Smooth muscle cell of the coronary artery (primary cell): ENCODE measurements around the gene EFHD2. TPM values are rescaled to one million over a fixed set of nuclear protein-coding genes. Genes with fewer than 3 reads are reported as not detected.

Experiments used
- total RNA-seq: library from RNA; depleted of rRNA; stranded (reverse); fragments of >200 nt; gene quantifications from 2 replicates; pipeline ENCODE4 v1.2.3, GENCODE V29; 2014; ENCODE audit warnings: low replicate concordance

Gene EFHD2
- total RNA-seq = 5.6 and 13.4 TPM in 2 replicates

GRCh38 chr1:15409388-15410222 is at the start of gene EFHD2:
TSS of gene EFHD2 (plus strand) at chr1:15409888. CDS start at chr1:15409972, 84 bp downstream.

GRCh38 chr1:15456313-15456954 is 46.7 kb downstream of the EFHD2 start, which contains the start of gene CELA2A:
TSS of gene CELA2A (plus strand) at chr1:15456732. CDS start at chr1:15456754, 22 bp downstream.

GRCh38 chr1:15475752-15476314 is 66.1 kb downstream of the EFHD2 start, which contains the start of gene CELA2B:
TSS of gene CELA2B (plus strand) at chr1:15476104. CDS start at chr1:15476126, 22 bp downstream.

Other genes with a start within 250 kb of the EFHD2 start
- gene FHAD1, start 162.7 kb upstream of the EFHD2 start, total RNA-seq = 0.35 TPM in 1 of 2 replicates, not detected in the other
- 0.15 TPM in 1 of 2 replicates, not detected in the other for gene CTRC, start 28.6 kb downstream of the EFHD2 start, total RNA-seq
- not detected in 2 replicates for gene CELA2A, start 46.8 kb downstream of the EFHD2 start, total RNA-seq
- gene CELA2B, start 66.2 kb downstream of the EFHD2 start, total RNA-seq = not detected in 2 replicates
- gene CASP9, start 114.3 kb downstream of the EFHD2 start, total RNA-seq = 3.8 and 3.9 TPM in 2 replicates
- 10.4 and 15.9 TPM in 2 replicates for gene DNAJC16, start 117.0 kb downstream of the EFHD2 start, total RNA-seq
- 0.23 and 0.53 TPM in 2 replicates for gene AGMAT, start 175.2 kb downstream of the EFHD2 start, total RNA-seq
- 8.4 and 14.0 TPM in 2 replicates for gene DDI2, start 207.6 kb downstream of the EFHD2 start, total RNA-seq